CD4-positive, alpha-beta T cell (primary cell): ENCODE results near the gene NUBPL. TPM values are rescaled to one million over a fixed set of nuclear protein-coding genes. Genes with fewer than 3 reads are reported as not detected.

Source experiments
- ATAC-seq: fragments of 200-7000 bp; cut with Tn5 transposase; one replicate; pipeline ENCODE4 v1.10.0; 2022; ENCODE audit warnings: mild to moderate bottlenecking; ENCODE audit not compliant: poor library complexity
- CTCF ChIA-PET: fragments of 350-600 bp; sonication (Branson Sonifier 250); formaldehyde crosslinking; loops from one replicate; lab custom pipeline; 2021; ENCODE audit warnings: antibody characterized with exemption, inconsistent platforms; lab: Charles Lee
- POLR2A ChIA-PET: fragments of 350-600 bp; sonication (Branson Sonifier 250); formaldehyde crosslinking; loops from one replicate; lab custom pipeline; 2021; ENCODE audit warnings: antibody characterized with exemption, inconsistent platforms; lab: Charles Lee
- DNase-seq, 14 experiments: peaks; one replicate each; pipeline ENCODE4 v3.0.0-alpha.2; 2013 to 2020; ENCODE audit warnings: mixed read lengths in 2 of 14
- H3K27ac ChIP-seq, 2 donors: one replicate each; pipeline versions ENCODE4 v1.5.1 to v1.7.0; 2013; ENCODE audit warnings: low read length in 2 of 2, low read depth in 1 of 2, mild to moderate bottlenecking in 1 of 2
- H3K27me3 ChIP-seq, 2 experiments: 1 replicate in 1 of 2; 2 replicates in 1 of 2; pipeline versions ENCODE4 v1.6.1 to v1.7.0; 2013; ENCODE audit warnings: low read length in 2 of 2, control low read depth in 1 of 2, mild to moderate bottlenecking in 1 of 2, moderate library complexity in 1 of 2; ENCODE audit not compliant: insufficient read depth in 2 of 2, control insufficient read depth in 1 of 2
- H3K36me3 ChIP-seq: one replicate; pipeline ENCODE4 v1.6.1; 2013; ENCODE audit warnings: low read length, control low read depth; ENCODE audit not compliant: insufficient read depth
- H3K4me1 ChIP-seq: one replicate; pipeline ENCODE4 v1.6.1; 2013; ENCODE audit warnings: low read length, control low read depth; ENCODE audit not compliant: insufficient read depth
- H3K4me3 ChIP-seq: one replicate; pipeline ENCODE4 v1.5.1; 2013; ENCODE audit warnings: mild to moderate bottlenecking, low read length, moderate library complexity
- H3K9me3 ChIP-seq, 2 experiments: 1 replicate in 1 of 2; 2 replicates in 1 of 2; pipeline versions ENCODE4 v1.6.1 to v1.7.0; 2013; ENCODE audit warnings: low read length in 2 of 2, mild to moderate bottlenecking in 2 of 2, control low read depth in 1 of 2, moderate library complexity in 1 of 2; ENCODE audit not compliant: control insufficient read depth in 1 of 2, insufficient read depth in 1 of 2
- H3K27ac Mint-ChIP-seq: one replicate; pipeline ENCODE4 v1.8.0; 2020; ENCODE audit warnings: mixed read lengths
- H3K27me3 Mint-ChIP-seq: one replicate; pipeline ENCODE4 v1.8.0; 2021; ENCODE audit warnings: mixed read lengths
- H3K36me3 Mint-ChIP-seq: one replicate; pipeline ENCODE4 v1.8.0; 2021; ENCODE audit warnings: low read depth, mixed read lengths
- H3K4me1 Mint-ChIP-seq: one replicate; pipeline ENCODE4 v1.8.0; 2021; ENCODE audit warnings: low read depth, mixed read lengths
- H3K4me3 Mint-ChIP-seq: one replicate; pipeline ENCODE4 v1.8.0; 2020; ENCODE audit warnings: mild to moderate bottlenecking, mixed read lengths
- H3K9me3 Mint-ChIP-seq: one replicate; pipeline ENCODE4 v1.8.0; 2020; ENCODE audit warnings: mixed read lengths
- CTCF ChIP-seq: fragments of 200-600 bp; IDR thresholded peaks from one replicate; pipeline ENCODE4 v1.8.0; 2022; ENCODE audit warnings: antibody characterized with exemption, mild to moderate bottlenecking
- intact Hi-C, 2 experiments: fragments of 100-400 bp; cut with DNase I in 1 of 2; cut with micrococcal nuclease in 1 of 2; formaldehyde crosslinking; loops; one replicate each; pipeline versions ENCODE4 v1.15.1 to v1.9.0; 2023 to 2025; cut with DNase I, micrococcal nuclease
- total RNA-seq, 174 experiments: library from RNA in 2 of 174; stranded (reverse) in 2 of 174; gene quantifications; one replicate each; pipeline ENCODE4 v1.2.3 and lab custom pipeline; 2021 to 2026

NUBPL gene
- total RNA-seq, 2 experiments from 2014 or later, result 7.2 to 8.2 TPM

GRCh38 chr14:31541702-31542101 is 19.5 kb upstream of the NUBPL start:
- no peaks in the 10 kb centered on the region for H3K4me1 ChIP-seq
- H3K27ac ChIP-seq, result no peak overlapping the region
- no peak overlapping the region for H3K27ac Mint-ChIP-seq
- intact Hi-C loops, result no loop called here
- H3K36me3 ChIP-seq, result no peaks in the 10 kb centered on the region
- ChIA-PET POLR2A (no interaction called here), CTCF (interaction anchor here (1.5 kb wide), 1 partner anchor 31 kb away, joined by 3 read pairs; no protein-coding TSS in a partner anchor)
- no peaks in the 10 kb centered on the region for H3K9me3 Mint-ChIP-seq
- ATAC-seq (no peak), DNase-seq (no peak)
- no peak overlapping the region for H3K4me3 ChIP-seq
- H3K27me3 ChIP-seq, result no peaks in the 10 kb centered on the region
- H3K4me1 Mint-ChIP-seq, result no peaks in the 10 kb centered on the region
- H3K36me3 Mint-ChIP-seq, result no peaks in the 10 kb centered on the region
- TF ChIP-seq CTCF, result no peak
- H3K9me3 ChIP-seq, result no peaks in the 10 kb centered on the region
- H3K27me3 Mint-ChIP-seq, result peaks cover 32% of the 10 kb centered on the region
- H3K4me3 Mint-ChIP-seq, result no peak overlapping the region

- no peaks in the 10 kb centered on the region for H3K9me3 ChIP-seq
- no peaks in the 10 kb centered on the region for H3K27me3 ChIP-seq
- H3K27ac ChIP-seq, result no peak overlapping the region
- ATAC-seq (no peak), DNase-seq (peak in 2 of 14 experiments; percentile 8 to 11)
- Mint-ChIP-seq H3K4me1 (no peaks in the 10 kb centered on the region), H3K27ac (no peak overlapping the region), H3K36me3 (no peaks in the 10 kb centered on the region), H3K9me3 (no peaks in the 10 kb centered on the region), H3K27me3 (peaks cover 40% of the 10 kb centered on the region), H3K4me3 (no peak overlapping the region)
- intact Hi-C loops, result no loop called here
- H3K4me3 ChIP-seq, result no peak overlapping the region
- no peak for TF ChIP-seq CTCF
- no peaks in the 10 kb centered on the region for H3K36me3 ChIP-seq
- no peaks in the 10 kb centered on the region for H3K4me1 ChIP-seq
- POLR2A ChIA-PET, result no interaction called here
- CTCF ChIA-PET, result interaction anchor here (1.1 kb wide), 1 partner anchor 12 kb away, joined by 5 read pairs; no protein-coding TSS in a partner anchor
These were observed 17.0 kb upstream of the NUBPL start for GRCh38 chr14:31543969-31544799.

GRCh38 chr14:31544816-31545215 is 16.4 kb upstream of the NUBPL start:
- POLR2A ChIA-PET, result no interaction called here
- no peak overlapping the region for H3K4me3 Mint-ChIP-seq
- DNase-seq (no peak), ATAC-seq (no peak)
- no peak for TF ChIP-seq CTCF
- intact Hi-C loops, result no loop called here
- Histone ChIP-seq H3K36me3 (no peaks in the 10 kb centered on the region), H3K4me1 (no peaks in the 10 kb centered on the region), H3K4me3 (no peak overlapping the region), H3K27me3 (peaks cover 0 to under 1% of the 10 kb centered on the region in 2 experiments), H3K27ac (no peak overlapping the region), H3K9me3 (no peaks in the 10 kb centered on the region)
- peaks cover 46% of the 10 kb centered on the region for H3K27me3 Mint-ChIP-seq
- CTCF ChIA-PET, result interaction anchor here (1.1 kb wide), 1 partner anchor 12 kb away, joined by 5 read pairs; no protein-coding TSS in a partner anchor
- no peaks in the 10 kb centered on the region for H3K36me3 Mint-ChIP-seq
- no peaks in the 10 kb centered on the region for H3K4me1 Mint-ChIP-seq
- H3K27ac Mint-ChIP-seq, result no peak overlapping the region
- no peaks in the 10 kb centered on the region for H3K9me3 Mint-ChIP-seq
